GM19438 (cell line): ENCODE results near the gene NGF.

Source experiments
- ATAC-seq: cut with Tn5 transposase; IDR thresholded peaks from one replicate; pipeline ENCODE4 v1.9.1; 2021; ENCODE audit warnings: low read depth; ENCODE audit not compliant: unreplicated experiment

NGF gene

DNA sequence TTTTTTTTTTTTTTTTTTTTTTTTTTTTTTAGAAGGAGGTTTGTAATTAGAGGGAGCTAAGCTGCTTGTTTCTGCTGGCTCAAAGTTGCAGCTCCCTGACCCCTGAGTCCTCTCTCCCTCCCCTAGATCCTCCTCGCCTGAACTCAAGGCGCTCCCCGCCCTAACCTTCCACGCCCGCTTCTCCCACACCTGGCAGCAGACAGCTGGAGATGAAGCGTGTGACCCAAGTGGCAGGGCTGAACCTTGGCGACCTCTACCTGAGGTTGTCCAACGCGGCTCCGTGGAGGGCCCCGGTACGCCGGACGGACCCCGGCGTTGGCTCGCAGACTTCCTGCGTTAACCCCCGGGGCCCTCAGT, 795 bp downstream of the NGF start:
- no peak for ATAC-seq

DNA sequence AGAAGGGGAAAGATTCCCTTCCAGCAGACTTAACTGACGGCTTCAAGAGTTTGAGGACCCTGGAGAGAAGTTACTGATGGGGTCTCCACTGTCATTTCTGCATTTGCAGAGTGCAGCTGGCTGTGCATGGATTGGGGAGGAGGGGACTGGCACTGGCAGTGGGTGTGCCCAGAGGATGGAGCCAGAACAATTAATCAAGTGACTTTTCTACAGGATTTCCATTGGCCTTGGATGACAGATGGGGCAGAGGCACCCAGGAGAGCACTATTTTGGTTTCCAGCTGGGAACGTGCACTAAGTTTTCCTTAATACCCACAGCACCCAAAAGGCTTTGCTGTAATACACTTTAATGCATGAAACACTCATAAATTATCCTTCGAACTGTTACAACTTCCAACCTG, 1.3 kb downstream of the NGF start:
- no peak for ATAC-seq

DNA sequence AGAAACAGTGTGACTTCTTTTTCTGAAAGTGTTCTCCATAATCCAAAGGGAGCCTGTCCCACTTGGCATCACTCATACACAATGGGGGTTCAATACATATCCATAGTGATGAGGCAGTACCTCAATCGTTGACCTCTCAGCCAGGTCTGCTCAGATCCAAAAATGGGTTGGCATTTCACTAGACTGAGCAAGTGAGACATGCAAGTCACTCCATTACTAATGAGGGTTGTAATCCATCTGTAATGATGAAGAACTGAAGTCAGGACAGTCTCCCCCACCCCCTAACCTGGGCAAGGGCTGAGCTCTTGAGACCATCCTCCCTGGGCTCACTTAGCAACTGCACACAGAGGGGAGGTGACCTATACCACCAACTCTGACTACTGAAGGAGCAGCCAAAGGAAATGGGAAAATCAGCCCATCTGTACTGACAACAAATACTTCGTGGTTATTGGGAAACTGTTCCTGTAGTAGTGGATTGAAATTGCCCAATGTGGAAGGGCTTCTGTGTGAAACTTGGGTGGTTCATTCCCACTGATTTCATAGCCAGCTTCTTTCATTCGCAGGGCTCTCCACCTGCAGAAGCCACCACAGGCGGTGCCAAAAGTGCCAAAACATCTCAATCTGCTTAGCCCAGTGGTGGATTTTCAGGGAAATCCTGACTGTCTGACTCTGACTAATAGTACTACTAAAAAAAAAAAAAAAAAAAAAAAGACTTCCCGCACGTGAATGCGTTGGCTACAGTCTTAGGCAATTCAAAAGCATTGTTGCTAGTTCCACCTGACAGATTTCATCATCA, 5.0 kb downstream of the NGF start:
- ATAC-seq, result no peak

DNA sequence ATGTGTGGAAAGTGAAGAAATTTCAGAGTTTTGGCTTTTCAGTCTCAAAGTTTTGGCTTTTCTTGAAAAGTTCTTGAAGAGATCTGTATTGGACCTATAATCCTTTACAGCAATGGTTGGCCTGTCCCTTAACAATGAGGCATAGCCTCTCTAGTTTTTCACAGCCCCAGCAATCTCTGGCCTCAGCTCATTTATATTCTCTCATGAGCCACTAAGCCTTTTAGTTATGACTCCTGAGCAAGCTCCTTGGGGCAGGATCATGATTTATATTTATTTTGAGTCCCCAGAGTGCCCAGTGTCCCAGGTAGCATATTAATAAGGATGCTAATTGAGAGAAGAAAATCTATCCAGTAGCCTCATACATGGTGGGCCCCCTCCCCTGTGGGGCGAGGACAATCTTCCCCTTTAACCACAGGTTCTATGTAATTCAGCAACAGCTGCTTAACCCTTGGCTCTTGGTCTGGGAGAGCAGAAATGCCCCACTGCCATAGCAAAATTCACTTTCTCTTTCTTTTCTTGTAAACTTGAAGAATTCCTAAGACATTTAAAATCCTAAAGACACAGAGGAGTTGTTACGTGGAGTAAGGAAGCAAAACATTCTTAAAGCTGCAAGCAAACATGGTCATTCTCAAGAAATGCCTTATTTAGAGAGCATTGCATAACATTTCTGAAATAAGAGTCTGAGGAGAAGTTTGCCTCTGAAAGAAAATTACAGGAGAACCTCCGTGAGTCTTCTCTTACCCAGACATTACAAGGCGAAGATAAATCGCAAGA, 6.3 kb downstream of the NGF start:
- no peak for ATAC-seq

DNA sequence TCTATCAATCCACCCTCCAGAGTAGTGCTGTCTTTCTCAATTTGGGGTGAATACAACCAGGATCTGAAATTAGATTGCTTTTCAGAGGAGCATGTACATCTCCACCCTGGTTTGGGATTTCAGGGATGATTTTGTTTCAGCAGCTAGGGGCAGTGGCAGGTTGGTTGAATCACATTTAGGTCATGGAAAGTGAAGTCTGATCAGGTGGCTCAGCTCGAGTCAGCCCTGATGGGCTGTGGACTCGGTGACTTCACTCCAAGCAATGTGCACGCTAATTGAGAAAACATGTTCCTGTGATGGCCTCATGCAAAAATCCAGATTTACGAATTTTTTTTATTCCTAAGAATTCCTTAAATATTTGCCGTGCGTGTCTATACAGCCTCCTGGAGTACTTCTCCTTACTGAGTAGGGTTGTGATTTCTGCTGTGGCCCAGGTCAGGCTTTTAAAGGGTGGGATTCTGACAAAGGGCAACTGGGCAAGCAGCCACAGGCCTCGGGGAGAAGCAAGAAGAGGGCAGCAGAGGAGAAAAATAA, 7.5 kb downstream of the NGF start:
- no peak for ATAC-seq

DNA sequence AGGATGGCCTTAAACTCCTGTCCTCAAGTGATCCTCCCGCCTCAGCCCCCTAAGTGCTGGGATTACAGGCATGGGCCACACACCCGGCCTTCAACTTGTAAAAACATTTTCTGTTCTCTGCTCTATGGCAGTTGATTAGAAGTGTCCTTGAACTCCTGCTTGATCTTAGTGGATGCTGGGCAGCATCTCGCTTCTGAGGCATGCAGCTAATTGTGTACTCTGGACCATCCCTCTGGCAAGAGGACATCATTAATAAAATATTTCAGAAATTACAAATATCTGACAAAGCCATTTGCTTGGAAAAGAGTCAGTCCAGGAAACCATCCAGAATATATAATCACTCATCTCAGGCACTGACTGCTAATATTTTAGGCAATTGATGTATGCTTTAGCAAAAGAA, 8.1 kb downstream of the NGF start:
- no peak for ATAC-seq

DNA sequence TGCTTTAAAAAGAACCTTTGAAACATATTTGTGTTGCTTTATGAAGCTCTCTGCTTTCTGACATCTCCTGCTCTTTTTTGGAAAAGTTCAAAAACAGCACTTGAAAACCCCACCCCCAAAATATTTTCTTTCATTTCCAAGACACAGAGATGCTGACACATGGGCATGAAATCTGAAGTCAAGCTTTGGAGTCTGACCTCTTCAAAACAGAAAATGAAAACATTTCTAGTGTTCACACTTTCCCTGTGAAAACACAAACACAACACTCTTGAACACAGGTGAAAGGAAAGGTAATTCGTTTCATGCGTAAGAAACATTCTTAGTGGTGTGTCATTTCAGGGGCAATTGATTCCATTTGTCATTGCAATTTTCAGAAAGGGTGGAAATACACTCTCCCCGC, 10.8 kb downstream of the NGF start:
- ATAC-seq, result no peak

DNA sequence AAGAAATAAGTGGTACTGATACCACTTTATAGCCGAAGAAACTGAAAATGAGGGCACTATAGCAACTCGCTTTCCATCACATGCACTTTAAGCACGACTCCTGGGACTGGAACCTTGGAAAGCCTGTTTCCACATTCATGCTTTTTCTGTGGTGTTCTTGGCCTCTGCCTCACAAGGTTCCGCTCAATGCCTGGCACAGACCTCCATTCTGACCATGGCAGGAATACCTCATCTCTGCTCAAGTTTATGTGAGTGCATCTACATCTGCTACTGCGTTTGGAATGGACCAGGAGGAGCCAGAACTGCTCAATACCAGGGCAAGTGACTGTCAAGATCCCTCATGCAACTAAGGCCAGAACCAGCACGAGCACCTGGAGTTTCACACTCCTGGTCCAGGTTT, 11.6 kb downstream of the NGF start:
- ATAC-seq, result no peak

DNA sequence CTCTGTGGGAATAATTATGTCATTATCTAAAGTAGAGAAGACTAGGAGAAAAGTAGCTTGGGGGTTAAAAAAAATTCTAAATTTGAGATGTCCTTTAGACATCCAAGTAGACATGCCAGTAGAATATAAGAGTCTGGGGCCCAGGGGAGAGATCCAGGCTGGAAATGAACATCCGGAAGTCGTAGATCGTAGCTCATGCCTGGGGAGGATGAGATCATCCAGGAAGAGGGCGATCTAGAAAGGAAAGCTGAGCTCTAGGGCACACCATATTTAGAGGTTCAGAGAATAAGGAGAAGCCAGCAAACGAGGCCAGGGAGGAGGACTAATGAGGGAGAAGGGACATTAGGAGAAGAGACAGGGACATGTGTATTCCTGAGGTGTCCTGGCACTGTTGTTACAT, 12.2 kb downstream of the NGF start:
- no peak for ATAC-seq

DNA sequence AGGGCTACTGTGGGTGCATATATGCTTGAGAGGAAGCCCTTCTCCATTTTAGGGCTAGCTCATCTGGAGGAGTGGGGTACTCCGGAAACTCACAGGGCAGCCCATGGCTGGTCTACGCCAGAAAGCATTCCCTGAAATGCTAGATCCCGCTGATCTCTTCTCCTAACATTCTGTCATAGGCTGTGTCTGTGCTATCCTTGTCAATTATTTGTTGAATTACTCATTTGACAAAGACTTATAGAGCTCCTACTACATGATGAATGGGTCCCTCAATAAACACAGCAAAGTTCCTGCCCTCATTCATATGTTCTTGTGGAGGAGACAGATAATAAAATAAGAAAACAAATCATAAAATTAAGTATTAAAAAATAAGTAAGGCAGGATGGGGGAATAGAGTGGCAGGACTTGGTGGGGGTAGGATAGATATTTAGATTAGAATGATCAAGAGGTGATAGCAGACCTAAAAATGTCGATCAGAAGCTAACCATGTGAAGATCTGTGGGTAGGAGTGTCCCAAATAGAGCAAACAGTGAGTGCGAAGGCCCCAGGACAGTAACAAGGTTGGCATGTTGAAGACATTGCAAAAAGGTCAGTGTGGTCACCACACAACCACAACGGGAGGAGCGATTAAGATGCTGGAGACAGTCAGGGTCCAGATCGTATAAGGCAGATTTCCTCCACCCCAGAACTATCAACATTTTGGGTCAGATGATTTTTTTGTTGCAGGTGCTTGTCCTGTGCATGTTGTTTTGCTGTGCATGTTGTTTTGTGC, 13.2 kb downstream of the NGF start:
- no peak for ATAC-seq

DNA sequence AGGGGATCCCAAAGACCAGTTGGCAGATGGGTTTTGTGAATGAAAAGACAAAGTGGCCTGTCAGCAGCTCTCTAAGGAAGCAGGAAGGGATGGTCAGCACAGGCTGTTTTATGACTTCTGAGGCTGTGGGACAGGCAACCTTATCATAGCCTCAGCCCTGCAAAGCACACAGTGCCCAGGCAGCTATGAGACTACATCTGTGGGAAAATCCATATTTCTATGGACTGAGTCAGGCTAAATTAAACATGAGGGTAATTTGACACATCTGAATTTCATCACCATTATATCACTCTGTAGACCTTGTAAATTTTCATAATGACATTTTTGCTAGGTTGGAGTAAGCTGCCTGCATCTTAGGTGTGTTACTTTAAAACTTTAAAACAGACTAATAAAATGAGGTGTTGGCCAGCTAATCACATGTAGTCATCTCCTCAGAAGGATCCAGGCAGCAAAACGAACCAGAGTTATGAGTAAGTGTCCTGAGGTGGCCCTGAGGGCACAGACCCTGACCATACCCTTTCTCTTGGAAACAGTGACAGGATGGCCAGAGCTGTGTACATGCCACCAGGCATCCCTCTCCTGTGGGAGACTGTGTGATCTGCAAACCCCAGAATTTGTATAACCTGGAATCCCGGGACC, 14.6 kb downstream of the NGF start:
- ATAC-seq, result no peak

DNA sequence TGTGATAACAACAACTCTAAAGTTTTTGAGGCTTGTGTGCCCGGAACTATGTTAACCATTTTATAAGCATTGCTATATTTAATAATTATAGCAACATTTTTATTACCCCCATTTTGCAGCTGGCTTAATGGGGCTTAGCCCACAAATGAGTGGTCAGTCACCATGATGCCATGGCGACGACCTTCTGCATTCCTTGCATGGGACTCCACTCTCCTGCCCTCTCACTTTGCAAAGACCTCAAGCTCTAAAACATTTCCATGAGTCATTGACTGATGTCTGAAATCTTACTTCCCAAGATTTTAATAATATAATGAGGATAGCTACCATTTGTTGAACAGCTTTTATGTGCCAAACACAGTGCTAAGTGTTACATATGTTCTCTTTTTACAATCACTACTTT, 15.4 kb downstream of the NGF start:
- ATAC-seq, result no peak

DNA sequence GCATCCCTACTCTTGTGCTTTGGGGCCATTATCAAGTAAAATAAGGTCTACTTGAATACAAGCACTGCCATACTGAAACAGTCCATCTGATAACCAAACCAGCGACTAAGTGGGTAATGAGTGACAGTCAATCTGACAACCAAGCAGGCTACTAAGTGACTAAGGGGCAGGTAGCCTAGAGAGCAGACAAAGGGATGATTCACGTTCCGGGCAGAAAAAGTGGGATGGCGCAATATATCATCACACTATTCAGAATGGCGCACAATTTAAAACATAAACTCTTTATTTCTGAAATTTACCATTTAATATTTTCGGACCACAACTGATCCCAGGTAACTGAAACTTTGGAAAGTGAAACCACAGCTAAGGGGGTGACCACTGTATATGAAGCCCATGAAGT, 17.7 kb downstream of the NGF start:
- ATAC-seq, result no peak

DNA sequence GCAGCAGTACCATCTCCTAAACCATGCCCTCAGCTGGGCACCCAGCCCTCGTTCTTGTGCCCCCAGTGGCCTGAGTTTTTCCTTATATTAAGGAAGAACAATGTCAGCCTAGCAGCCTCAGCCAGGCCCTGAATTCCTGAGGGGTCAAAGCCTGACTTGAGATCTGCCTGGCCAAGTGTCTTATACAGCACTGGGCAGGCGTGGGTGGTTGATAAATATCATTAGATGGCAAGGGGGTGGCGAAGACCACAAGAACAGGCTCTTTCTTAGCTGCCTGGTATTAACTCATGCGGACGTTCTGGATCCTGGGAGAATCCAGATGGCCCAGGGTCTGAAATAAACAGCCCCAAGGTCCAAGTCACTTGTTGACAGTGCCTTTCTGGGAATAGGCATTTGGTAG, 18.3 kb downstream of the NGF start:
- no peak for ATAC-seq

DNA sequence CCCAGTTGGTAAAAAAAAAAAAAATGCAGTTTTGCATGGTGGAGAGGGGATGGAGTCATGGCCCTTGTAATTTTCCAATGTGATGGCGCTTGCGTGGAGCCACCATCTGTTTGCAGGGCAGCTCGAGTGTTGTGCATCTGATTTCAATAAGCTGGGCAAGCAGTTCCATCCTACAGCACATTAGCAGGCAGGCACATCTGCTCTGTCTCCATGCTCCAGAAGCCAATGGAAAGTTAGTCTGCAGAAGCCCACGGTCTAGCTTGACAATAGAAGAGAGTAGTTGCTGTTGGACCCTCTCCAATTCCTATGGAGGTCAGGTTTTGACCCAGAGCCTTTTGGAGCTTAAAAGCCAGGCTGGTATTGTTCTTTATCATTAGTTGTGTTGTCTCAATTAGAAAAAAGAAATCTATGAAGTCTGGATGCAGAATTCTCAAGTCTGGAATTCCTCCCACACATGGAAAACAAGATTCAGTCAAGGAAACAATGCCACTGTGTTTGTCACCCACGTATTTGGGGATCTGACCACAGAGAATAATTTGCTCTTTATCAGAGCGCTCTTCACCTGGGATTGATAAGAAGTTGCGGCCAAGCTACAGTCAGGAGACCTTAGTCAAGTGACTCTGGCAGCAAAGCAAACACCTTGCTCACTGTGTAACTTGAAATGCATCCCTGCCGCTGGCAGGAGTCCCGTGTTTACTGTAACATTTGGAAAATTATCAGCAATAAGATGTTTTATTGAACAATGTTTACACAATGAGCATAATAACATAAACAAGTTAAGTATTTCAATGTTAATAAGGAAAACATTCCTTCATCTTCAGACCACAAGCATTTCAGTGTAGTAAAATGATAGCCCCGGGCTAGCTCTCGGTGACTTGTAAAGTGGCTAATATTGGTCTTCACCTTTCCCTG, 20.7 kb downstream of the NGF start:
- ATAC-seq, result no peak

DNA sequence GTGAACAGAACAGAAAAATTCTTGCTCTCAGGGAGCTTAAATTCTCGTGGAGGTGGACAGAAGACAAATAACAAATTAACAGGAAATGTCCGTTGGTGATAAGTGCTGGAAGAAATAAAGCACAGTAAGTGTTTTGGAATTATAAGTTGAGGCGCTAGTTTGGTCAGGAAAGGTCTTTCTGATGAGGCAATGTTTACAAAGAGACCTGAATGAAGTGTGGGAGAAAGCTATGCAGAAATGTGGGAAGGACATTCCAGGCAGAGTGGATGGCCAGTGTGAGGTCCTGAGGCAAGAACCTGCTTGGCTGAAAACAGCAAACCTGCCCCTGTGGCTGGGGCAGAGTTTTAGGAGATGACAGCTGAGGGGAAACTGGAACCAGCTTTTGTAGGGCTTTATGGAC, 23.3 kb downstream of the NGF start:
- ATAC-seq, result no peak

DNA sequence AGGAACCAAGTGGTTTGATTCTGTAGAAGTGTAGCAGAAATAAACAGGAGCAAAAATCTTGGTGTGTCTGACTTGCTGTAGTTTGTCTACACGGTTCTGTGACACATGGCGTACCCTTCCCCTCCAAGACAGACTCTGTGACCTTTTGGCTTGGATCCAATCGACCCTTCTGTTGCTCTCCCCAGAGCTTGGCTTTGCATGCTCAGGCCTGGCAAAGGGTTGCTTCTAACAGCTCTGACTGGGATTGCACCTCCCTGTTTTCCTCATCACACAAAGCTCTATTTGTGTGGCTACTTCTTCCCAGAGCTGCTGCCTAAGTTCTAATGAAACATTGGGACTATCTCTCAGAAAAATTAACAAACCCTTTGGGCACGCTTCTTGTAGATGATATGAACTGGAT, 24.0 kb downstream of the NGF start:
- no peak for ATAC-seq

DNA sequence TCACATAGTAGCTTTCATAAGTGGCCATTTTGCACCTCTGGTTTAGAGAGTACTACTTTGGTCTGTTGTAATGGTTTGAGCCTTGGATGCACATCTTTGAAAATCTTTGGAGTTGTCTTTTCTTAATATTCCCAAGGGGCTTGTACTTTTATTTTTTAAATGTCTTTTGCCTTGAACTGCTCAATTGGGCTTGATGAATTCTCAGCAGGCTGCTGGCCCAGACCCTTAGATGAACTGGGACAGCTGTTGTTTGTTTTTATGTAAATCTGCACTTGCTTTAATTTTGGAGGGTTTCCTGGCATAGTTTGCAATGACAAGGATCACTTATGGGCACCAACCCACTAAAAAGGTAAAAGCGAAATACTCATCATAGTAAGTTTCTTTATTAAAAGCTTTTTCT, 24.9 kb downstream of the NGF start:
- ATAC-seq, result no peak

DNA sequence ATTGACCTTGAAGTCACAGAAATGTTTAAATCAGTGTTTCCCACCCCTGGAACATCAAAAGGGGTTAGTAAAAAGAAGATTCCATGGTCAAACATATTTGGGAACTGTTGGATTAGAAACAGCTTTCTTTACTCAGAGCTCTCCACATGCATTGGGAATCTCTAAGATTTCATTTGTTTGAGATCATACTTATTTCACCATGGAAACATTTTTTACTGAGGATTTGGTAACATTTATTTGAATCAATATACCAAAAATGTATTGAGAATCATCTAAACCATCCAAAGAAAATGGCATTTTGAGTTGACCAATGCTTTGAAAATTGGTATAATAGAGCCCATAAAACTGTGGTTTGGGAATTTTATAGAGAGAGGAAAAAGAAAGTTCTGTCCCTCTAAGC, 25.3 kb downstream of the NGF start:
- no peak for ATAC-seq

DNA sequence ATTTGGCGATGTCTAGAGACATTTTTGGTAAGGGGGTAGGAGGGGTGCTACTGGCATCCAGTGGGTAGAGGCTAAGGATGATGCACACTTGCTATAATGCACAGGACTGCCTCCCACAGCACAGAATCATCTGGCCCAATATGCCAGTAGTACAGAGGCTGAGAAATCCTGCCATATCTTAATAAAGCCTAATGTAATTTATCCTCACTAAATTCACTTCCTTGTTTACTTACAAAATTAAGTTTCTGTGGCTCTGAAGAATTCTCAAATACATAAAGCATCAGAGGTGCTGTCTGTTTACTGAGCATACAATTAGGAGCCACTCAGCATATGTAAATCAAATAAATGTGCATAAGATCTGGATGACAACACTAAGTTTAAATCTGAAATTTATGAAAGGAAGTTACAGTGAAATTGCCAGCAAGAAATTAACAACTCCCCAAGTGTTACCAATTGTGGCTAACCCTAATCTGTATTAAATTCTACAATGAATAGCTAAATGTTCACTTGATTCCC, 26.5 kb downstream of the NGF start:
- no peak for ATAC-seq
